ENCODE results near the gene OSBPL5.

OSBPL5 gene

DNA sequence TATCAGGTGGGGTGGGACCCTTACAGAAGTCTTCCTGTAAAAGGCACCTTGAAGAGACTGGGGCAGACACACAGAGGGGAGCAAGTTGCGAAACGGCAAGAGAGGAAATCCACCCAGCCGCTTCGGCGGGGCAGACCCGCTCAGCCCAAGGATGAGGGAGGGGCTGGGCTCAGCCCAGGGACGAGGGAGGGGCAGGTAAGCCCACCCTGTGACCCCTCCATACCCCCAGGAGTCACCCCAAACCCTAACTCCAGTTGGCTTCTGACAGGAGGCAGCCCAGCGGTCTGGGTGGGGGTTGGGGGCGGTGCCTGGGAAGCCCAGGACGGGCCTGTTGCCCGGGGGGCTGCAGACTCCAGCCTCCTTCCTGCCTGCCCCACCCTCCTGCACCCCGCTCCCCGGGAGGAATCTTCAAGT, 965 bp downstream of the OSBPL5 start:
- DNase-seq (ENCODE audit: low spot score): no peak

DNA sequence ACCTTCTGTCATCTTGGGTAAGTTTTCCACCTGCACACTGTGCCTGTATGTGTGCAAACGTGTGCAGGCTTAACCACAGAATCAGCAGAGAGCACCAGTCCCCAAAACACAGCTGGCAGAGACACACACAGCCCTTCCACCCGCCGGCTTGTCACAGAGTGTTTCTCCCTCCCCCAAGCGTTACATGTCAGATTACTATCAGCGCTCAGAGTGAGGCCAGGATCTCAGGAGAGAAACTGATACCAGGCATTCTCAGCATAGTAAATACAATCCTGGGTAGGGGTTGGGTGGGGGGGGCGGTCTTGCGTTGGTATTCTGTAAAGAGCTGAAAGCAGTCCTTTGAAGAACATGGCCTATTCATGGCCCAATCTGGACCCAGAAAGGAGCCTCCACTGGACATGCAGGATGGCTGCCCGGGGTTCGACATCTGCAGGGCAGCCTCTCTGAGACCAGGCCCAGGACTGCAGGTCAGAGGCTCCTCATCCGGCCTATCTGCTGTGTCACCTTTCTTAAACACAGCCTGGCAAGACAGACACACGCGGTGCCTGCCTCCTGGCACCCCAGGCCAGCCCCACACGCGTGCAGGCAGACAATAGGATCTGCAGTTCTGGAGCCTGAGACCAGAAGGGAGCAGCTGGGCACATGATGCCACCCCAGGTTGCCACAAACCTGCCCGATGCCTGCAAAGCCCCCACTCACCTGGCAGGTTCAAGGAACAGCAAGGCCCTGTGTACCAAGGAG, 1.7 kb downstream of the OSBPL5 start:
- peak; percentile 84 for DNase-seq (ENCODE audit: low spot score)

GRCh38 chr11:3162410-3163240, 2.5 kb downstream of the OSBPL5 start:
- DNase-seq (ENCODE audit: low spot score): no peak

DNA sequence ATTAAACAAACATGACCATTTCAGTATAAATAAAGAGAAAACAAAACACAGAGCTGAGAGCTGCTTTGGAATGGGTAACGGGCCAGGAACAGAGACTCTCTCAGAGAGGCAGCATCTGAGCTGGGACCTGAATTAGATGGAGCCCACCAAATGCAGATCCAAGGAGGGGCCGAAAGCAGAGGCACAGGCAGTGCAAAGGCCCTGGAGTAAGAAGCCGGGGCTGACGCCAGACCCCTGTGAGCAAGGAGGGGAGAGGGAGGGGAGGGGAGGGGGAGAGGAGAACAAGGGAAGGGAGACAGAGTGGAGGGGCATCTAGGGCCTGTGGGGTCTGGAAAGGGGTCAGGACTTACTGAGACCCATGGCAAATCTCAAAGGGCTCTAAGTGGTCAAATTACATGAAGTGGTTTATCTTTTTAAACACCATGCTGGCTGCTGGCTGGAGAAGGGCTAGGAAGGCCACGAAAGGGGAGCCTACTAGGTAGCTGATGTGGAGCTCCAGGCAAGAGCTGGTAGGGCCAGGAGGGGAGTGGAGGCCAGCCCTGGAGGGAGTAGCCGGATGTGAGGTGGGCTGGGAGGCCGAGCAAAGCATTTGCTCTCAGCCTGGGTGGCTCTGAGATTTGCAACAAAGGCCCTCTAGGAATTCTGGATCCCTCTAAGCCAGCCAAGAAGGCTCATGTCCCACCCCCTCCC, 3.2 kb downstream of the OSBPL5 start:
- DNase-seq (ENCODE audit: low spot score): no peak

- no peak for DNase-seq (ENCODE audit: low spot score)
Observed at GRCh38 chr11:3161309-3161708, 3.8 kb downstream of the OSBPL5 start.

DNA sequence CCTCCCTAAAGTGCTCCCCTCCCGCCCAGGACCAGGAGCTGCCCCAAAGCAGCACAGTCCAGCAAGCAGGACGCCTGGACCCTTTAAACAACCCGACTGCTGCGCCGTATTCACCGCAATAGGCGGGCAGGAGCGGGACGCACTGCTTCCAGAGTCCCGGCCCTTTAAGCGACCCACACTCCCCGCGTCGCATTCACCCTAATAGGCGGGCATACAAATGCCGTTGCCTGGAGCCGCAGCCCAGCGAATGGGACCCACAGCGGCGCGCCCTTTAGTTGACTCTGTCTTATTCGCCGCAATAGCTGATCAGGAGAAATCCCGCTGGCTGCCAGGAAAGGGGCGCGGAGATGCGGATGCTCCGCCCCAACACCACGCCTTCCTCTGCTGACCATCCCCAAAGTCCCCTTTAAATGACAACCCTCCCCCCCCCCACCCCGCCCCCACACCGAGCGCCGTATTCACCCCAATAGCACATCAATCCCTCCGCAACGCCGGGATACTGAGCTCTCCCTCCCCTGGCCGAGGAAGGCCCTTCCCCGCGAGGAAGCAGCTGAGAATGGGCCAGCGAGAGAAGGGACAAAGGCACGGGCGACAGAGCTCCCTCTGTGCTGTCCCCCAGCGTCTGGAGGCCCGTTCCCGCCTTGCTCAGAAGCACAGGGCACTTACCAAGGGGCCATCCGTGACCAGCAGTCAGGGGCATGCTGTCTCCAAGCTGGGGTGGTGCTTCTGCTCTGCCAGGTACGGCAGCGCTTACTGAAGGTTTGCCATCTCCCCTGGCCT, 4.7 kb downstream of the OSBPL5 start:
- DNase-seq (ENCODE audit: low spot score): peak; percentile 95

DNA sequence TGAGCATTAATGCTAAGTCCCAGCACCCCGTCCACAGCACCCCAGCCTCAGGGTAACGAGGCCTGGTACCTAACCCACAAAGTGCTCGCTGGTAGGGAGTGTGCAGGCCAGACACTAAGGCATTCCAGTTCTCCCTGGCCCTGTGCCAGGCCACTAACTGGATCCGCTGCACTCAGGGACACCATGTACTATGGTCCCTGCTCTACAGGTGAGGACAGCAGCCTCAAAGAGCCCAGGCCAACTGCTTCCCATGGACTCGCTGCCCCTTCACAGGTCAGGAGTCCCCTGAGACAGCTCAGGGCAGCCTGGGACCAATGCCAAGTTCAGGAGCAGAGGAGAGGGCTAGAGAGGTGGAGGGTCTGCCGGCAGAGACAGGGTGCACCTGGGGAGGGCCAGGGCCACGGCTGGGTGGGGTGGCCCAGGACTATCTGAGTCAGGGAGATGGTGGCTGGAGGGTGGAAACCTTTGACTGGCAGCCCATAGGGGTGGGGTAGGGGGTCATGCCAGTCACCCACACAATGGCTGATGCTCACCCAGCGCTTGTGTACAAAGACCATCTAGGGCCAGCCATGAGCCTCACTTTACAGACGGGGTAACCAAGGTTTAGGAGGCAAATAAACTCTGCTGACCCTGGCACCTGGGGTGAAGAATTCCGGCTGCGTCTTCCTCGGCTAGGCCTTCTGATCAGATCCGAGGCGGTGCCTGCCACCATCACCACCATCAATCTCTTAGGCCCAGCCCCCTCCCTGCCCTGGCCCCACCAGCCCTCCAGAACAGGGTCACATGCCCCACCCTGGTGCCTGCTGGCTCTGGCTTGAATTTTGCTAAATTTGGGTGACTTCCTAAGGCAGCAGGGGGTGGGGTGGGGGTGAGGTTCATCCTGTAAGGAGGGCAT, 5.6 kb downstream of the OSBPL5 start:
- no peak for DNase-seq (ENCODE audit: low spot score)

DNA sequence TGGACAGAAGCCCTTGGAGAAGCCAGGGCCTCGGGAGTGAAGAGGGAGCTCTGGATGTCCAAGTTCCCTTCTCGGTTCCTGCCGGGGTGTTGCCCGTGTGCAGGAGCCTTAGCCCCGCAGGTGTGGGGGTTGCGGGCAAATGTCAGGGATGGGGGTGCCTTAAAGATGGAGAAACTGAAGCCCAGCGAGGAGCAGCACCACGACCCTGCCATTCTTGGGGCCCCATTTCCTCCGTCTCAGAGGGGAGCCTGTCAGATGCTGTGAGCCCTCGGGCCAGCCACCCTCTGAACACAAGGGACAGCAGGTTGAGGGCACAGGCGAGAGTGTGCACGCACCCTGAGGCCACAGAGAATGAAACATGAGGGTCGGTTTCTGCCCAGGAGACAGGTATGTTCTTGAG, 6.3 kb downstream of the OSBPL5 start:
- DNase-seq (ENCODE audit: low spot score): no peak

- no peak for DNase-seq (ENCODE audit: low spot score)
Observed at GRCh38 chr11:3158131-3158591, 6.9 kb downstream of the OSBPL5 start.

DNA sequence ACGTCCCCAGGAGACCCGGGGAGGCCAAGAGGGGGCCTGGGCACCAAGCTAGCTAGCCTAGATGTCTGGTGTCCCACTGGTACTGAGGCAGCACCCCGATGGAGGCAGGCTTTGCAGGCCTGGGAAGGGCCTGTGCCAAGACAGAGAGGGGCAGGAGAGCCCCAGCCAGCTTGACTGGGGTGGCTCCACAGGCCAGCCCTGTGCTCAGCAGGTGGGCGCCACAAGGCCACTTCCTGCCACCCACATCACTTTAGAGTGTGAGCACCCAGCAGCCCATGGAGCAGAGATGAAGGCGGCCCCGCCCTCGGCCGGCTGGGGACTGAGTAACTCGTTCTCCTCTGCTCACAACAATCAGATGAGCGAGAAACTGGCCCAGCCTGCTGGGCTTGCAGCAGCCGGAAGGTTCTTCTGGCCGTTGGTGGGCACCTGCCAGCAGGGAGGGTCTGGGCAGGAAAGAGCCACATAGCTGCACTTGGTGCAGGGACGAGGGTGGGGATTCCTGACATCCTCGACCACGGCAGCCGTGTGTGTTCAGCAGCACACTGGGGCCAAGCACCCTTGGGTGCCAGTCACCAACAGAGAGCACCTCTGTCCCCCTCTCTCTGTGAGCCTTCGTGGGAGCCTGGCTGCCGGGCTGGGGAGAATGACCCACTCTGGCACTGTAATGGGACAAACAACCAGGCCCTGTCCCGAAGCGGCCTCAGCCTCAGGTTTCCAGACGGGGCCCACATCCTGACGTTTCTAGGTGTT, 7.6 kb downstream of the OSBPL5 start:
- no peak for DNase-seq (ENCODE audit: low spot score)

DNA sequence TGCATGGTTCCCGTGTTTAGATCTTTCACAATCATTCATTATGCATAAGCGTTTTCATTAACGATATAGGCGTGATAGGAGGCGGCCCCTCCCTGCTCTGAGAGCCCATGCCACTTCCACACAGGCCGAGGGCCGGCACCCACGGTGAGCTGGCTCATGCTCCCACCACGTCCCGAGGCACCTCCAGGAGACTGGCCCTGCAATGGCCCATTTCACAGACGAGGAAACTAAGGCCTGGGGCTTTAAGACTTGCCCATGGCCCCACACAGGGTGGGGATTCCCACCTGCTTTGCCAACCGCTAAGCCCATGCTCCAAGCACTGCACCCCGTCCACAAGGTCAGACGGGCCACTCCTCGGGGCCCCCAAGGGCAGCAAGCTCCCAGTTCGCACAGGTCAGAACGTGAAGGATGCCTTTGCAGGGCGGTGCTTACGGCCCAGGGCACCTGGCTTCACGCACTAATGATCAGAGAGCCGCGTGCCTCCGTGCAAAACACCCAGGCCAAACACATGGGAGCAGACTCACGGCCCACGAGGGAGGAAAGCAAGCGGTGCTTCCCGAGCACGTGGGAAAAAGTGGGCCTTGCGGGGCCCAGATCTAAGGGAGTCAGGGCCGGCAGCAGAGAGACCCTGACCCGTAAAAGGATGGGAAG, 8.3 kb downstream of the OSBPL5 start:
- DNase-seq (ENCODE audit: low spot score): no peak

DNA sequence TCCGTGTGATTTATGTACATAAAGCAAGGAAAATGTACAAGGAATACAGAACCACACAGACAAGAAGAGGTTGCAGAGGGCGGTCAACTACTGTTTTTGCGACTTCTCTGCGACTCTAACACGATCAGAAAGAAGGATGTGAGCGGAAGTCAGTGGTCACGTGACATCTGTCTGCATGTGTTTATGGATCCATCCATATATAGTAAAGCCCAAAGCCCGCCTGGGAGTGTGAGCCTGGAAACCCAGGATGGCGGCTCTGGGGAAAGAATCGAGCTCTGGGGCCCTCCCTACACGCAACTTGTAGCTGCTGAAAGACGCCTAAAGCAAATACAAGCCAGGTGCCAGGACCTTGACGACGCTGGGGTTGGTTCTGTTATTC, 8.8 kb downstream of the OSBPL5 start:
- DNase-seq (ENCODE audit: low spot score): peak; percentile 85

- DNase-seq (ENCODE audit: low spot score): peak; percentile 70
Observed at GRCh38 chr11:3155691-3156258, 9.3 kb downstream of the OSBPL5 start.

DNA sequence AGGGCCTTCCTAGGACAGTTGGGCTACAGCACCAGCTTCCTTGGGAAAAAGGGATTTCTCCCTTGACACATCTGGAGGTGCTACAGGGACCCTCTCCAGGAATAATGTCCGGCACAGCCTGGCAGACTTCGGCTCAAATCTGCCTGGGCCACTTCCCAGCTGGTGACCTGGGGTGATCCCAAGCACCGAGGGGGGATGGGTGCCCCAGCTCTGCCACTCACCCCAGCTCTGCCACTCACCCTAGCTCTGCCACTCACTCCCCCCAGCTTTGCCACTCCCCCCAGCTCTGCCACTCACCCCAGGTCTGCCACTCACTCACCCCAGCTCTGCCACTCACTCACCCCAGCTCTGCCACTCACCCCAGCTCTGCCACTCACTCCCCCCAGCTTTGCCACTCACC, 9.9 kb downstream of the OSBPL5 start:
- no peak for DNase-seq (ENCODE audit: low spot score)

- no peak for DNase-seq (ENCODE audit: low spot score)
Observed at GRCh38 chr11:3154001-3154599, 11.0 kb downstream of the OSBPL5 start.

- DNase-seq (ENCODE audit: low spot score): no peak
Observed at GRCh38 chr11:3153291-3153861, 11.7 kb downstream of the OSBPL5 start.

DNA sequence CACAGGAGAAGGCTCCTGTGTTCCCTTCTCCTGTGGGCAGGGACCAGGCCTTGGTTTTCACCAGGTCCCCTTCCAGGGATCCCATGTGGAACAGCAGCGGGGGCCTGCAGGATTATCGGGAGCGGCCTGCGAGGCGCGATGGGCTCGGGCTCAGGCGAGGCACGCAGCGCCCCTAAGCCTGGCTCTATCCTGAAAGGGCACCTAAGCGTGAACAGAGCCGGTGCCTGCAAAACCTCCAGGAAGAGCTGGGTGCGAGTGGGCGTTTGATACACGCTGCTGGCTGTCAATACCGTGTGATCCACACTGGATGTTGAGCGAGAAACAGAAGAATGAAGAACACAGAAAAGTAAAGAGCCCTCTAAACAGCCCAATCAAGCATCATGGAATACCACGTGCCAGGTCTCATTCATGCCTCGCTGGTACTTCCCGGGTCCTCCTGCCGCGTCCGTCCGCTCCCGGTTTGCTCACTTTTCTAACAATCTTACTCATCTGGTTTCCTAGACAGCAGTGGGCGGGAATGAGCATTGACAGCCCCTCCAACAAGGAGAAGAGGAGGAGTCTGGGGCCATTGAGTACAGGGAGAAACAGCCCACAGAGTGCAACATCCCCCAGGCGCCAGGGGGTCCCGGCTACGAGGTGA, 12.5 kb downstream of the OSBPL5 start:
- no peak for DNase-seq (ENCODE audit: low spot score)

DNA sequence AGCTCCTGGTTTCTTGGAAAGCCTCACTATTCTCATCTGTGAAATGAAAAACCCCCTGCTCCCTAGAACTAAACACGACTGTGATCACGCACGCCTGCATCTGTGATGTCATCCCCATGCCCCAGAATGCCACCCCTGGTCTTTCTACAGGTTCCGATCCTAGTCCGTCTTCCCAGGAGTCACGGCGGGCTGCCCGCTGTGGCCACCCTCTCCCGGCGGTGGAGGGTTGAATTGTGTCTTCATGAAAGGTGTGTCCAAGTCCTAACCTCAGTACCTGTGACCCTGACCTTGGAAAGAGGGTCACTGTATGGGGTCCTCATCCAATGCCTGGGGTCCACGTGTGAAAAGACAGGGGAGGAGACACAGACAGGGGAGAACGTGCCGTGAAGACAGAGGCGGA, 14.4 kb downstream of the OSBPL5 start:
- no peak for DNase-seq (ENCODE audit: low spot score)

Data from SK-N-DZ (cell line).